ENCODE measurements around the gene KNOP1. TPM values are rescaled to one million over a fixed set of nuclear protein-coding genes. Genes with fewer than 3 reads are reported as not detected.

KNOP1 gene
- total RNA-seq, 1 donor from 2014 or later = 20.0 TPM

DNA sequence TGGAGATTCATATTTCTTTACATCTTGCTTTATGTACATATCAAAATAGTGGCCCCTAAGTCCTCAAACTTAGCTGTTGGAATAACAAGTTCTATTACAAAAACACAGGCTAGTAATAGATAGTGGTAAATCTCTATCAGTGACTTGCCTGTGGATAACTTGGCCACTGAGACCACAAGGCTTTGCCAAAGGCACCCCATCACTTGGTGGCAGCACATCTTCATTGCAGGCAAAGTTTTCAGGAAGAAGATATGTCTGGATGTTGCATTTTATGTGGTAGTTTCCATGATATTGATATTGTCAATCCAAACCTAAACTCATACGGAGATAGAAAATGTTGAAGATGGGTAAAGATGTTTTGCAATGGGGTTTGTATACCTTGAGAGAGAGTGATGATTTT lies 58.5 kb downstream of the KNOP1 start:
- H3K36me3 Mint-ChIP-seq (ENCODE audit: low read depth) = peaks cover 33% of the 10 kb centered on the region
- H3K27me3 Mint-ChIP-seq (ENCODE audit: low read depth) = no peaks in the 10 kb centered on the region

DNA sequence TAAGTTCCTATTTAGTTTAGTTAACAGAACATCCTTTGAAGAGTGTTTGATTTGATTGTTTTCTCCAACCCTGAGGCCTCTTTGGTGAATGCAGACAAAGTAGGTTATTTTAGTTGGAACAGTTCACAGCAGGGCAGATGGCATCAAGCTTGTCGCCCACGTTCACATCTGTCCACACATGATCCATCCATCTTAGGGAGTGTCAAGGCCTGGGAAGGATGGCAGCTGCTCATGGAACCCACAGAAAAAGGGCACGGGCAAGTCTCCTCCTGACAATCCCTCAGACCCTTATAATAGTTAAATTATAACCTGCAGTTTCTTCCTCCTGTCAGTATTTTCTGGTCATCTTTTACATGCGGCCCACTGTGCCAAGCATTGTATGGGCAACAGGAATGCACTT lies 60.2 kb downstream of the KNOP1 start:
- no peak overlapping the region for H3K27ac Mint-ChIP-seq (ENCODE audit: unreplicated experiment)
- H3K36me3 Mint-ChIP-seq (ENCODE audit: low read depth) = peaks cover 37% of the 10 kb centered on the region

More for the DNA sequence above, 58.5 kb downstream of the KNOP1 start:
- TF ChIP-seq, protein P1, sequence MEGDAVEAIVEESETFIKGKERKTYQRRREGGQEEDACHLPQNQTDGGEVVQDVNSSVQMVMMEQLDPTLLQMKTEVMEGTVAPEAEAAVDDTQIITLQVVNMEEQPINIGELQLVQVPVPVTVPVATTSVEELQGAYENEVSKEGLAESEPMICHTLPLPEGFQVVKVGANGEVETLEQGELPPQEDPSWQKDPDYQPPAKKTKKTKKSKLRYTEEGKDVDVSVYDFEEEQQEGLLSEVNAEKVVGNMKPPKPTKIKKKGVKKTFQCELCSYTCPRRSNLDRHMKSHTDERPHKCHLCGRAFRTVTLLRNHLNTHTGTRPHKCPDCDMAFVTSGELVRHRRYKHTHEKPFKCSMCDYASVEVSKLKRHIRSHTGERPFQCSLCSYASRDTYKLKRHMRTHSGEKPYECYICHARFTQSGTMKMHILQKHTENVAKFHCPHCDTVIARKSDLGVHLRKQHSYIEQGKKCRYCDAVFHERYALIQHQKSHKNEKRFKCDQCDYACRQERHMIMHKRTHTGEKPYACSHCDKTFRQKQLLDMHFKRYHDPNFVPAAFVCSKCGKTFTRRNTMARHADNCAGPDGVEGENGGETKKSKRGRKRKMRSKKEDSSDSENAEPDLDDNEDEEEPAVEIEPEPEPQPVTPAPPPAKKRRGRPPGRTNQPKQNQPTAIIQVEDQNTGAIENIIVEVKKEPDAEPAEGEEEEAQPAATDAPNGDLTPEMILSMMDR (IDR thresholded peaks at IDR 0.05) = peak; percentile 8
- Mint-ChIP-seq H3K9me3 (ENCODE audit: low read depth) (no peaks in the 10 kb centered on the region), H3K27ac (ENCODE audit: unreplicated experiment) (no peak overlapping the region), H3K4me1 (ENCODE audit: low read depth) (no peaks in the 10 kb centered on the region), H3K4me3 (ENCODE audit: unreplicated experiment) (no peak overlapping the region)
- DNase-seq (ENCODE audit: low spot score) = no peak

DNA sequence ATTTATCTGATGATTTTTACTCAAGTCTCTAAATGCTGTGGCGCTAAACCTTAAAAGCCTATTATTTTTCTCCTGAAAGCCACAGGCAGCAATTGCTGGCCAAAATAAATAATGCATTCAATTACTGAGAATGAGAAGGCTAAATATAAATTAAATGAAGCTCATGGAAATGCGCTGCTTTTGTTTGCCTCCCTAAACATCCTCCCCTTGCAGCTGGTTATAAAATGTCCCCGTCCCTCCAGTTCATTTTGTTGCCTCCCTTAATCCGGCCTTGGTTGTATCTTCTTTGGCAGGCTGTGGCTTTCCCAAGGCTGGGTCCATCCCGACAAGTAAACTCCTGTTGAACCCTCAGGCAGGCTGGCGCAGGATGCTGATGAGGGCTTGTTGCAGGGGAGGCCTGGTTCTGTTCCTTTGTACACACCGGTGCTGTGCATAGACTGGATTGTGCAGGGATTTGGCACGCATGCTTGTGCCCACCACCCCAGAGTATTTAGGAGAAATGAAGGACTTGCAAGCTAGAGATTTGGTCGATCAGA lies 62.7 kb downstream of the KNOP1 start:
- TF ChIP-seq, protein P1 (IDR thresholded peaks at IDR 0.05) = no peak
- no peaks in the 10 kb centered on the region for H3K4me1 Mint-ChIP-seq (ENCODE audit: low read depth)
- DNase-seq (ENCODE audit: low spot score) = no peak
- H3K27me3 Mint-ChIP-seq (ENCODE audit: low read depth) = no peaks in the 10 kb centered on the region
- H3K9me3 Mint-ChIP-seq (ENCODE audit: low read depth) = no peaks in the 10 kb centered on the region
- no peak overlapping the region for H3K4me3 Mint-ChIP-seq (ENCODE audit: unreplicated experiment)
- H3K27ac Mint-ChIP-seq (ENCODE audit: unreplicated experiment) = no peak overlapping the region
- H3K36me3 Mint-ChIP-seq (ENCODE audit: low read depth) = peaks cover 49% of the 10 kb centered on the region

More for the DNA sequence above, 60.2 kb downstream of the KNOP1 start:
- H3K9me3 Mint-ChIP-seq (ENCODE audit: low read depth) = no peaks in the 10 kb centered on the region
- no peaks in the 10 kb centered on the region for H3K4me1 Mint-ChIP-seq (ENCODE audit: low read depth)
- no peaks in the 10 kb centered on the region for H3K27me3 Mint-ChIP-seq (ENCODE audit: low read depth)
- no peak overlapping the region for H3K4me3 Mint-ChIP-seq (ENCODE audit: unreplicated experiment)
- no peak for DNase-seq (ENCODE audit: low spot score)
- TF ChIP-seq, protein P1 (IDR thresholded peaks at IDR 0.05) = no peak

DNA sequence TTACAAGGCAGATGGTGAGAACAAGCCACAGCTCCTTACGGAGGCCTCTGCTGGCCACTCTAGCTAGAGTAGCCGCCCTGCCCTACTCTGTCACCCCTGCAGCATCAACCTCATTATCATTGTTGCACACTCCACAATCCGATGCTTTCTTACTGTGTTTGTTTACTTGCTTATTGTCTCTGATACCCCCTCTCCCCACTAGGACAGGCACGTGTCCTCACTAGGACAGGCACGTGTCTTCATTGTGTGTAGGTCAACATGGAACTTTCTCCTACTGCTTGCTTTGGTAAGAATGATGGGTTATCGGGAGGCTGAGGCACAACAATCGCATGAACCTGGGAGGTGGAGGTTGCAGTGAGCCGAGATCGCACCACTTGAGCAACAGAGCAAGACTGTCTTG lies 63.9 kb downstream of the KNOP1 start:
- H3K36me3 Mint-ChIP-seq (ENCODE audit: low read depth) = peaks cover 46% of the 10 kb centered on the region

More for the DNA sequence above, 63.9 kb downstream of the KNOP1 start:
- no peaks in the 10 kb centered on the region for H3K4me1 Mint-ChIP-seq (ENCODE audit: low read depth)
- H3K9me3 Mint-ChIP-seq (ENCODE audit: low read depth) = no peaks in the 10 kb centered on the region
- no peak for DNase-seq (ENCODE audit: low spot score)
- no peak overlapping the region for H3K27ac Mint-ChIP-seq (ENCODE audit: unreplicated experiment)
- H3K27me3 Mint-ChIP-seq (ENCODE audit: low read depth) = no peaks in the 10 kb centered on the region
- H3K4me3 Mint-ChIP-seq (ENCODE audit: unreplicated experiment) = no peak overlapping the region
- TF ChIP-seq, protein P1 (IDR thresholded peaks at IDR 0.05) = no peak

Other genes starting within 250 kb of the KNOP1 start
- 71.1 to 76.2 TPM (median 72.0 TPM) in 3 replicates for gene GDE1, start 196.1 kb downstream of the KNOP1 start, total RNA-seq
- 7.0 to 14.9 TPM (median 10.9 TPM) in 3 replicates for gene CCP110, start 194.3 kb downstream of the KNOP1 start, total RNA-seq
- 68.7 to 83.4 TPM (median 73.6 TPM) in 3 replicates for gene VPS35L, start 162.5 kb downstream of the KNOP1 start, total RNA-seq
- 2.6 to 8.9 TPM (median 3.8 TPM) in 3 replicates for gene IQCK, start within 50 bp of the KNOP1 start, total RNA-seq
- 1.9 to 2.2 TPM (median 2.1 TPM) in 3 replicates for gene GPRC5B, start 166.6 kb upstream of the KNOP1 start, total RNA-seq